DND-41 (cell line): ENCODE measurements around the gene NID2.

Experiments
- EZH2 ChIP-seq: IDR thresholded peaks from 3 replicates; pipeline ENCODE4 v1.6.1; 2012; ENCODE audit warnings: borderline replicate concordance, low read depth, mild to moderate bottlenecking, moderate library complexity, low read length, inconsistent platforms; ENCODE audit not compliant: severe bottlenecking
- TF ChIP-seq, protein P1 (sequence below): IDR thresholded peaks from 2 replicates; pipeline ENCODE4 v1.5.1; 2012; ENCODE audit warnings: borderline replicate concordance, low read length, moderate library complexity, mild to moderate bottlenecking; ENCODE audit not compliant: poor library complexity, severe bottlenecking; ENCODE audit errors: extremely low read depth

DNA sequence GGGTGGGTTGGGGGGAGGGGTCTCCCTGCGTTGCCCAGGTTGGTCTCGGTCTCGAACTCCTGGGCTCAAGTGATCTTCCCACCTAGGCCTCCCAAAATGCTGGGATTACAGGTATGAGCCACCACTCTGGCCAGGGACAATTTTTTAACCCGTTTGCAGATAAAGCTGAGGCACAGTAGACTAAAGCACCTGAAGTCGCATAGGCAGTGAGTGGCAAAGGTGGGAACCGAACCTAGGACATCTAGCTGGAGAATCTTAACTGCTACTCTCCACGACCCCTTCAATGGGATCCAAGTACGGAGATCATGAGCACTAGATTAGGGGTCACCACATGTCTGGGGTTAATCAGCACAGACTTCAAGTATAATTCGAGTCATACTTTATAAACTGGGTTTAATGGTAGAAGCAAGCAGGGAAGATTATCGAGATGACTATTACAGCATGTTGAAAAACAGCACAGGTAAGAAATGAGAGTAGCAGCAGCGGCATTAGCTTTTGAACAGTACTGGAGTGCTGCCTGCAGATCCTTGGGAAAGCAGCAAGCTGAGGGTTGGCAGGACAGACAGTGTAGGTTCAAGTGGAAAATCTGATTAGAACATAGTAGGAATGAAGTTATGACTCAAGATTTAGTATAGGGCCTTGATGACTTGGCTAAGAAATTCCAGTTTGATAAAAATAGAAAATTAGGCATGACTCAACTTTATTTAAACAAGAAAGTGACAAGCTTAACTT, 23.9 kb downstream of the NID2 start:
- TF ChIP-seq, protein P1, sequence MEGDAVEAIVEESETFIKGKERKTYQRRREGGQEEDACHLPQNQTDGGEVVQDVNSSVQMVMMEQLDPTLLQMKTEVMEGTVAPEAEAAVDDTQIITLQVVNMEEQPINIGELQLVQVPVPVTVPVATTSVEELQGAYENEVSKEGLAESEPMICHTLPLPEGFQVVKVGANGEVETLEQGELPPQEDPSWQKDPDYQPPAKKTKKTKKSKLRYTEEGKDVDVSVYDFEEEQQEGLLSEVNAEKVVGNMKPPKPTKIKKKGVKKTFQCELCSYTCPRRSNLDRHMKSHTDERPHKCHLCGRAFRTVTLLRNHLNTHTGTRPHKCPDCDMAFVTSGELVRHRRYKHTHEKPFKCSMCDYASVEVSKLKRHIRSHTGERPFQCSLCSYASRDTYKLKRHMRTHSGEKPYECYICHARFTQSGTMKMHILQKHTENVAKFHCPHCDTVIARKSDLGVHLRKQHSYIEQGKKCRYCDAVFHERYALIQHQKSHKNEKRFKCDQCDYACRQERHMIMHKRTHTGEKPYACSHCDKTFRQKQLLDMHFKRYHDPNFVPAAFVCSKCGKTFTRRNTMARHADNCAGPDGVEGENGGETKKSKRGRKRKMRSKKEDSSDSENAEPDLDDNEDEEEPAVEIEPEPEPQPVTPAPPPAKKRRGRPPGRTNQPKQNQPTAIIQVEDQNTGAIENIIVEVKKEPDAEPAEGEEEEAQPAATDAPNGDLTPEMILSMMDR: no peak
- TF ChIP-seq EZH2: no peak
